ENCODE data around the gene ERCC2.
"Not testable (repeated sequence)": the region's sequence is repeated elsewhere in the genome, so short reads cannot be mapped to it uniquely, and the experiment has no call there.

ERCC2 gene

GRCh38 chr19:45349126-45349415 lies 21.3 kb downstream of the ERCC2 start:
- DNase-seq (ENCODE audit: low read depth in 1 of 2, low spot score in 1 of 2): no peak
- in situ Hi-C loops (cut with HindIII; ENCODE audit: low pct_unique_long_range_greater_than_20kb, low sequenced_read_pairs): no loop called here
- no peak for TF ChIP-seq JUND (IDR thresholded peaks at IDR 0.05; ENCODE audit: low read depth)

- no peak for TF ChIP-seq JUND (IDR thresholded peaks at IDR 0.05; ENCODE audit: low read depth)
- in situ Hi-C loops (cut with HindIII; ENCODE audit: low pct_unique_long_range_greater_than_20kb, low sequenced_read_pairs): no loop called here
- DNase-seq (ENCODE audit: low read depth in 1 of 2, low spot score in 1 of 2): no peak
Measured at GRCh38 chr19:45348367-45349125, 21.8 kb downstream of the ERCC2 start.

- TF ChIP-seq JUND (IDR thresholded peaks at IDR 0.05; ENCODE audit: low read depth): no peak
- no peak for DNase-seq (ENCODE audit: low read depth in 1 of 2, low spot score in 1 of 2)
- in situ Hi-C loops (cut with HindIII; ENCODE audit: low pct_unique_long_range_greater_than_20kb, low sequenced_read_pairs): no loop called here
Measured at GRCh38 chr19:45347570-45348366, 22.6 kb downstream of the ERCC2 start.

GRCh38 chr19:45346449-45346848 lies 23.9 kb downstream of the ERCC2 start:
- DNase-seq (ENCODE audit: low read depth in 1 of 2, low spot score in 1 of 2): no peak

GRCh38 chr19:45345506-45345860 lies 24.9 kb downstream of the ERCC2 start:
- in situ Hi-C loops (cut with HindIII; ENCODE audit: low pct_unique_long_range_greater_than_20kb, low sequenced_read_pairs): no loop called here
- no peak for TF ChIP-seq JUND (IDR thresholded peaks at IDR 0.05; ENCODE audit: low read depth)
- no peak for DNase-seq (ENCODE audit: low read depth in 1 of 2, low spot score in 1 of 2)

More at GRCh38 chr19:45346449-45346848, 23.9 kb downstream of the ERCC2 start:
- no peak for TF ChIP-seq JUND (IDR thresholded peaks at IDR 0.05; ENCODE audit: low read depth)
- in situ Hi-C loops (cut with HindIII; ENCODE audit: low pct_unique_long_range_greater_than_20kb, low sequenced_read_pairs): no loop called here

- DNase-seq (ENCODE audit: low read depth in 1 of 2, low spot score in 1 of 2): no peak
- TF ChIP-seq JUND (IDR thresholded peaks at IDR 0.05; ENCODE audit: low read depth): no peak
- in situ Hi-C loops (cut with HindIII; ENCODE audit: low pct_unique_long_range_greater_than_20kb, low sequenced_read_pairs): no loop called here
Measured at GRCh38 chr19:45344621-45345505, 25.5 kb downstream of the ERCC2 start.

GRCh38 chr19:45342911-45343310 lies 27.5 kb downstream of the ERCC2 start:
- DNase-seq (ENCODE audit: low read depth in 1 of 2, low spot score in 1 of 2): no peak
- in situ Hi-C loops (cut with HindIII; ENCODE audit: low pct_unique_long_range_greater_than_20kb, low sequenced_read_pairs): no loop called here
- TF ChIP-seq JUND (IDR thresholded peaks at IDR 0.05; ENCODE audit: low read depth): no peak

- TF ChIP-seq JUND (IDR thresholded peaks at IDR 0.05; ENCODE audit: low read depth): no peak
- in situ Hi-C loops (cut with HindIII; ENCODE audit: low pct_unique_long_range_greater_than_20kb, low sequenced_read_pairs): no loop called here
- DNase-seq (ENCODE audit: low read depth in 1 of 2, low spot score in 1 of 2): peak in 1 of 2 experiments; percentile 27
Measured at GRCh38 chr19:45340899-45341453, 29.4 kb downstream of the ERCC2 start.

- TF ChIP-seq JUND (IDR thresholded peaks at IDR 0.05; ENCODE audit: low read depth): no peak
- in situ Hi-C loops (cut with HindIII; ENCODE audit: low pct_unique_long_range_greater_than_20kb, low sequenced_read_pairs): no loop called here
- DNase-seq (ENCODE audit: low read depth in 1 of 2, low spot score in 1 of 2): peak; percentile 58 to 65
Measured at GRCh38 chr19:45340232-45340898, 30.0 kb downstream of the ERCC2 start, which contains the start of gene KLC3. Gene KLC3 (plus strand): TSS chr19:45340750. CDS start chr19:45345542, 4,792 bp downstream.

- no peak for TF ChIP-seq JUND (IDR thresholded peaks at IDR 0.05; ENCODE audit: low read depth)
- DNase-seq (ENCODE audit: low read depth in 1 of 2, low spot score in 1 of 2): no peak
- in situ Hi-C loops (cut with HindIII; ENCODE audit: low pct_unique_long_range_greater_than_20kb, low sequenced_read_pairs): no loop called here
Measured at GRCh38 chr19:45339629-45340028, 30.7 kb downstream of the ERCC2 start.

GRCh38 chr19:45336696-45337251 lies 33.6 kb downstream of the ERCC2 start:
- no peak for TF ChIP-seq JUND (IDR thresholded peaks at IDR 0.05; ENCODE audit: low read depth)
- DNase-seq (ENCODE audit: low read depth in 1 of 2, low spot score in 1 of 2): no peak
- in situ Hi-C loops (cut with HindIII; ENCODE audit: low pct_unique_long_range_greater_than_20kb, low sequenced_read_pairs): no loop called here

GRCh38 chr19:45334881-45335280 lies 35.5 kb downstream of the ERCC2 start:
- in situ Hi-C loops (cut with HindIII; ENCODE audit: low pct_unique_long_range_greater_than_20kb, low sequenced_read_pairs); DNase-seq (ENCODE audit: low read depth in 1 of 2, low spot score in 1 of 2): not testable (repeated sequence)

Measured in T47D (cell line).